Esophagus muscularis mucosa (tissue), 3 donors: ENCODE results near the gene DHX35.

ENCODE experiments used
- POLR2A ChIP-seq: fragments of 450-650 bp; IDR thresholded peaks from one replicate; pipeline ENCODE4 v1.6.1; 2017; ENCODE audit warnings: antibody characterized with exemption, moderate library complexity, mild to moderate bottlenecking, low read depth
- TF ChIP-seq, protein P1 (sequence below), 3 experiments: fragments of 200-600 bp in 2 of 3; fragments of 450-650 bp in 1 of 3; sonication (generic) in 2 of 3; IDR thresholded peaks; one replicate each; pipeline ENCODE4 v1.5.1; 2017 to 2019; ENCODE audit warnings: antibody characterized with exemption in 3 of 3, mild to moderate bottlenecking in 2 of 3, moderate library complexity in 1 of 3

DNA sequence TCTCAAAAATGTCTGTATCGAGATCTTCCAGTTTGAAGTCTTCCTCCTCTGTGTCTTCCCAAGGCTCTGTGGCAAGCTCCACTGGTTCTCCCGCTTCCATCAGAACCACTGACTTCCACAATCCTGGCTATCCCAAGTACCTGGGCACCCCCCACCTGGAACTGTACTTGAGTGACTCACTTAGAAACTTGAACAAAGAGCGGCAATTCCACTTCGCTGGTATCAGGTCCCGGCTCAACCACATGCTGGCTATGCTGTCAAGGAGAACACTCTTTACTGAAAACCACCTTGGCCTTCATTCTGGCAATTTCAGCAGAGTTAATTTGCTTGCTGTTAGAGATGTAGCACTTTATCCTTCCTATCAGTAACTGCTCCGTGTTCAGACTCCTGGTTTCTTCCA lies 10.0 kb upstream of the DHX35 start:
- TF ChIP-seq, protein P1, sequence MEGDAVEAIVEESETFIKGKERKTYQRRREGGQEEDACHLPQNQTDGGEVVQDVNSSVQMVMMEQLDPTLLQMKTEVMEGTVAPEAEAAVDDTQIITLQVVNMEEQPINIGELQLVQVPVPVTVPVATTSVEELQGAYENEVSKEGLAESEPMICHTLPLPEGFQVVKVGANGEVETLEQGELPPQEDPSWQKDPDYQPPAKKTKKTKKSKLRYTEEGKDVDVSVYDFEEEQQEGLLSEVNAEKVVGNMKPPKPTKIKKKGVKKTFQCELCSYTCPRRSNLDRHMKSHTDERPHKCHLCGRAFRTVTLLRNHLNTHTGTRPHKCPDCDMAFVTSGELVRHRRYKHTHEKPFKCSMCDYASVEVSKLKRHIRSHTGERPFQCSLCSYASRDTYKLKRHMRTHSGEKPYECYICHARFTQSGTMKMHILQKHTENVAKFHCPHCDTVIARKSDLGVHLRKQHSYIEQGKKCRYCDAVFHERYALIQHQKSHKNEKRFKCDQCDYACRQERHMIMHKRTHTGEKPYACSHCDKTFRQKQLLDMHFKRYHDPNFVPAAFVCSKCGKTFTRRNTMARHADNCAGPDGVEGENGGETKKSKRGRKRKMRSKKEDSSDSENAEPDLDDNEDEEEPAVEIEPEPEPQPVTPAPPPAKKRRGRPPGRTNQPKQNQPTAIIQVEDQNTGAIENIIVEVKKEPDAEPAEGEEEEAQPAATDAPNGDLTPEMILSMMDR (IDR thresholded peaks at IDR 0.05) = no peak
- no peak for TF ChIP-seq POLR2A
